ENCODE measurements around the gene UBE2F.

The UBE2F gene

GRCh38 chr2:238079874-238080327, 113.1 kb downstream of the UBE2F start:
- DNase-seq (ENCODE audit: low read depth in 2 of 2) = no peak

GRCh38 chr2:238080518-238080917, 113.7 kb downstream of the UBE2F start:
- DNase-seq (ENCODE audit: low read depth in 2 of 2) = no peak

- no peak for DNase-seq (ENCODE audit: low read depth in 2 of 2)
Observed at GRCh38 chr2:238081150-238081549, 114.3 kb downstream of the UBE2F start.

- no peak for DNase-seq (ENCODE audit: low read depth in 2 of 2)
Observed at GRCh38 chr2:238081561-238081960, 114.7 kb downstream of the UBE2F start.

GRCh38 chr2:238082151-238082550, 115.3 kb downstream of the UBE2F start:
- DNase-seq (ENCODE audit: low read depth in 2 of 2) = no peak

- DNase-seq (ENCODE audit: low read depth in 2 of 2) = no peak
Observed at GRCh38 chr2:238082827-238083226, 116.0 kb downstream of the UBE2F start.

- no peak for DNase-seq (ENCODE audit: low read depth in 2 of 2)
Observed at GRCh38 chr2:238083919-238084318, 117.1 kb downstream of the UBE2F start.

GRCh38 chr2:238084761-238085160, 117.9 kb downstream of the UBE2F start:
- DNase-seq (ENCODE audit: low read depth in 2 of 2) = no peak

- DNase-seq (ENCODE audit: low read depth in 2 of 2) = no peak
Observed at GRCh38 chr2:238085899-238086298, 119.1 kb downstream of the UBE2F start.

- no peak for DNase-seq (ENCODE audit: low read depth in 2 of 2)
Observed at GRCh38 chr2:238087211-238087610, 120.4 kb downstream of the UBE2F start.

GRCh38 chr2:238090887-238091286, 124.1 kb downstream of the UBE2F start:
- no peak for DNase-seq (ENCODE audit: low read depth in 2 of 2)

GRCh38 chr2:238091436-238092060, 124.7 kb downstream of the UBE2F start:
- DNase-seq (ENCODE audit: low read depth in 2 of 2) = no peak

Data from fibroblast of skin of left biceps (primary cell).